HG03354 (cell line): ENCODE results near the gene EML5.

Source experiments
- ATAC-seq: cut with Tn5 transposase; IDR thresholded peaks from one replicate; pipeline ENCODE4 v1.9.1; 2021; ENCODE audit warnings: mild to moderate bottlenecking; ENCODE audit not compliant: unreplicated experiment, poor library complexity, severe bottlenecking

Gene EML5

DNA sequence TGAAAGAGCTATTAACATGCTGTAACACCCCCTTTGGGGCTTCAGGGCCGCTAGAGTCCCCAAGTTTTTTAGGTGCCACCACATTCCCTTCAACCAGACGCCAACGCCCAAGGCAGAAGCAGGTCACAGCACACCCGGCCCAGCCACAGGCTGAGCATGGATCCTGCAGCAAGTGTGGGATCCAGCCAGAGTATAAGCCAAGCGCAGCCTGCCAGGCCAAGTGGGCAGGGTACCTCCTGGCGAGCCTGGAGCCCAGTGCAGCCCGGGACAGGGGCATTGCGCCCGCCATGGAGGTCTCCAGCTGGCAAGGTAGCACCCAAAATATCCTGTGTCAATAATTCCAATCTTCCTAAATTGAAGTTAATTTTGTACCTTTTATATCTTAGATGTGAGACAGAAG, 55.5 kb downstream of the EML5 start:
- no peak for ATAC-seq

DNA sequence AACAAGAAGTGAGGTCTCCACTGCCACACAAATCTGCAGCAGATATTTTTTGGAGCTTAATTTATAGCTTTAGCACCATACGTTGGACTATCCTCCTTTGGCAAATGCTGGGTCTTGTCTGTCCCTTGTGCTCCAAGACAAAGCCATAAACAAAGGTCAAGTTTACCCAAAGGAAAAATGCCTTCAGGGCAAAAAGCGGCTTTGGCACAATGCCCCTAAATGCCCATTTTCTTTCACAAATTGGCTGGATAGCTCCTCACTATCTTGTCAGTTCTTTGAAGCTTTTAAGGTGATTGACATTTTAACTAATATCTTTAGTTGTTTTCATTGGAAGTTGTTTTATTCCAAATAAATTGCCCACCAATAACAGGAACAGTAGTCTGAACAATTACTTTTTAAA, 59.6 kb downstream of the EML5 start:
- ATAC-seq: no peak

DNA sequence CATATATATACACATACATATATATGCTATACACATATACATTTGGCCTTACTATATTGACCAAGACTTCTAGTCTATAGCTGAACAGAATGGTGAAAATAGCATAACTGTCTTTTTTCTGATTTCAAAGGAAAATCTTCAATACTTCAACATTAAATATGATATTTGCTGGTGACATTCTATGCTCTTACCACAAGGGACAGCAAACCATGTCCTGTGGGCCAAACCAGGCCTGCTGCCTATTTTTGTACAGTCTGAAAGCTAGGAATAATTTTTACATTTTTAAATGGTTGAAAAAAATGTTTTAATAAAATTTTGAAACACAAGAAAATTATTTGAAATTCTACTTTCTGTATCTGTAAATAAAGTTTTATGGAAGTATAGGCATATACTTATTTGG, 63.6 kb downstream of the EML5 start:
- no peak for ATAC-seq

GRCh38 chr14:88727057-88727456, 65.7 kb downstream of the EML5 start:
- ATAC-seq: no peak

GRCh38 chr14:88710709-88711108, 82.0 kb downstream of the EML5 start:
- ATAC-seq: no peak

- no peak for ATAC-seq
Measured at GRCh38 chr14:88707088-88707487, 85.7 kb downstream of the EML5 start.

DNA sequence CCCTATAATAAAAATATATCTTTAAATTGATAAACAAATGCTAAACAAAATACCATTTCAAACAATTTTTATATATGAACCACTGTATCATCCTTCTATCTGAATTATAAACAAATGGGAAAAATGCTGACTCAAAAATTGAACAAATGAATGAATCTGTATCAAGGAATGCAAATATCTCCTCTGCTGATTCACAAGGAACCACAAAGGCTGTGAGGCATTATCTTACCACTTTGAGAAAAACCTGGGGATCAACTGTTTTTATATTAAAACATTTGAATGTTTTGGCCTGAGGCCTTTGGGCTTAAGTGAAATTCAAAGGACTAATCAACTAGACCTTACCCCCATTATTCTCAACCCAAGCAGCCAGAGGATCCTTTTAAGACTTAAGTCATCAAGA, 86.3 kb downstream of the EML5 start:
- ATAC-seq: no peak

DNA sequence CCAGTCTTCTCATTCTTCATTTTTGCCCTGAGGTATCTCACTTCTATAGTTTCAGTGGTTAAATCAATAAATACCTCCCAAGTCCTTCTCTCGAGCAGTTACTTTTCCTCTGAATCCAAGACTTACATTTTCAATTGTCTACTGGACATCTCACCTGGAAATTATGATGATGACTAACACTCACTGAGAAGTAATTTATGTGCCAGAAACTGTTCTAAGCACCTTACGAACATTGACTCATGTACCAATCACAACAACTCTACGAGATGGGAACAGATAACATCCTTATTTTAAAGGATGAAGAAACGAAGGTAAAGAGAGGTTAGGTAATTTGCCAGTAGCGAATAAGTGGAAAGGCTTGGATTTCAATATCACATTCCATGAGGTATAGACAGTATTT, 94.1 kb downstream of the EML5 start:
- no peak for ATAC-seq

DNA sequence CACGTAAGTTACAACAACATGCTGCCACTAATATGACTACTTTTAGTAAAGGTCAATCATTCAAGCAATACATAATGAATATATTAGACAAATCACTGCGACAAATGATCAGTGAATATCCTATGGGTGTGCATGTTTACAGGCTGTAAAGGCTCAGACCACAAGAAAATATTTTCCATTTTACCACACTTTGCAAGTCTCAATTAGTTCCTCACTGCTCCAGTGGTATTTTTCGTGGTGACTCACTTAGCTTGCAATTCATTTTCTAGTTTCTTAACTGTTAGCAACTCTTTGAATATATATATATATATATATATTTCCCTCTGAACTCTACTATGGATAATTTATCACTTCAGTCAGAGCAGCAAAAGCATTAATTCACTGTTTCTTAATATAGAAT, 96.9 kb downstream of the EML5 start:
- ATAC-seq: no peak

DNA sequence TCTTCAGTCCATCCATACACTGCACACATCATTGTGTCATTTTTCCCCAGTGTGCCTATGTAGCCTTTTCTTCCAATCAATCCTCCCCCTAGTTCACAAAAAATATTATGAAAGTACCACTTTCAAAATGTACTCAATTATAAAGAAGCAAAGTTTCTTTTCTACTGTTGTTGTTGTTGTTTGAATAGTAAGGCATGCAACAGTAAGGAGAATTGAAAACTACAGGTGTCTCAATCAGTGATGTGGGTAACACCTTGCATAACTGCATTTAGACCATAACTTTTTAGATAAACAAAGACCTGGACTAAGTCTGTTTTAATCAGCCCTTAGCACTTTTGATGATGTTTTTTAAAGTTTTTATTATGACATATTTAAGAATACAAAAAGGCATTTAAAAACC, 104.4 kb downstream of the EML5 start:
- ATAC-seq: no peak

DNA sequence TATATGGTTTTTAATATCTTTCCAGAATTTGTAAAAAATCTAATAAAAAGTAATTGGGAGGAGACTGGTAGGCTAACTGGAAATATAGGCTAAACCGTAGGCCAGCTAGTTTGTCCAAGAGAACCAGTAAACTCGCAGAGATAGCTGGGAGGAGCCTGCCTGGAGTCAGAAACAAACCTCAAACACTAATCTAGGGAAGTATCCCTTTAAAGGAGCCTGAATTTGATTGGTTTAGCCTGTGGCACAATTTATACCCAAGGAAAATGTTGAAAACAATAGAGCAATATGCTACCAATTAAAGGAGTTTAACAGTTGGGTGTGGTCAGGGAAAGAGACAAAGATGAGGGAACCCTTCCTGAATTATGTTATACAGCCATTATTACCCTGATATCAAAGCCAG, 109.6 kb downstream of the EML5 start:
- ATAC-seq: no peak

DNA sequence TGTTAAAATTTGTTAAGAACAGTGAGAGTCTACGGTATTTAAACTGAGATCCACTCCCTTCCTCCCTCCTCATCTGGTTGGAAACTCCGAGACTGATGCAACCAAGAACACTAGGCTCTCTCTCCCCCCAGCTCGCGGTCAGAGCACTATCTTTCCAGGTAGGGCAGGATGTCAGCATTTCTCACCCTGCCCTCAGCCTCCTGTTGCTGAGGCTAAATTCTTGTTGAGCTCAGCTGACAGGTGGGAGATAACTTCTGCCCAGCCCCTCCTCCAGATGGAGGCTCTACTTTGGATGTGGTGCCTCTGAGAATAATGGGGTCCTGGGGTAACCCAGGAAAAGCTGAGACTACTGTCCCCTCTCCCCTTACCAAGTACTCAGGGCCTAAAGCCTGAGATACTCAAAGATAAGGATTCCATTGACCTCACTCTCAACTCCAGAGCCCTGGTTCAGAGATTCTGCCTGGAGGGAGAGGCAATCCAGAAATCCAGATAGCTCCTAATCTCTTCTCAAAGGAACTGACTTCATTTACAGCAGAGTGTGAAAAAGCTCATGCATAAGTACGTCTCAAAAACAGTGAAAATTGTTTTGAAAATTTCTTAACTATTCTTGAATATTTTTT, 110.1 kb downstream of the EML5 start:
- ATAC-seq: no peak

- ATAC-seq: no peak
Measured at GRCh38 chr14:88681755-88682494, 110.8 kb downstream of the EML5 start.

DNA sequence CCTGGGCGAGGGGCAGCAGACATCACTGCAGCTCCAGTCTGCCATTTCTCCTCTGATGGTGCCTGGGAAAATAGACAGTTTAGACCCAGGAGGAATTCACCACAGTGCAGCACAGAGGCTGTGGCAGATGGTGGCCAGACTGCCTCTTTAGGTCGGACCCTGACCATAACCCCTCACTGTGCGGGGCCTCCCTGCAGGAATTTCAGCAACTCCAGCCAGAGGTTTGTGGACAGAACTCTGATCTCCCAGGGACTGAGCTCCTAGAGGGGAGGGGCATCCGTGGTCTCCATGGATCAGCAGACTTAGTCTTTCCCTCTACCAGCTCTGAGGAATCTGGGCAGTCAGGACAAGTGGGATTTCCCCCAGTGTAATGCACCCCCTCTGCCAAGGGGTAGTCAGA, 123.4 kb downstream of the EML5 start:
- ATAC-seq: no peak

DNA sequence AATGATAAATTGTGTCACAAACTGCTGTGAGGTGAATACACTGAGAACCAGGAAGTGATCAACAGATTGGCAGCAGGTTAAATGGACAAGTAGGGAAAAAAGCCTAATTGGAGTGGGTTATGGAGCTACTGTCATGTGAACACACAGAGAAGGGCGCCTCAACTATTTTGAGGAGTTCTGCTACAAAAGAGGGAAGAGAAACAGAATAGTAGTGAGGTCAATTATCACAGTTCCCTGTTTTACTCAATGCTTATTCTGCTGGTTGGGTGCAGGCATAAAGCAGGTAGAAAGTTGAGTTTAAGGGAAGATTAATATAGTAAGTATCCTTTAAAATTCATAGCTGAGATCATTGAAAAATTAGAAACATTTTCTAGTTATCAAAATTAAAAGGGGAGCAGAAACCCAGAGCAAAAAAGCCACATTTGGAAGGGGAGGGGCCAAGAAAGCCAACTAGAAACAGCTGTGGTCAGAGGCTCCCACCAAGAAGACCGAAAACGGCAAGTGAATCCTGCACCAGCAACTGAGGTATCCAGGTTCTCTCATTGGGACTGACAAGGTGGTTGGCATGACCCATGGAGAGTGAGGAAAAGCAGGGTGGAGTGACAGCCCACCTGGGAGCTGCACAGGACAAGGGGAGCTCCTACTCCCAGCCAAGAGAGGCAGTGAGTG, 124.2 kb downstream of the EML5 start:
- ATAC-seq: peak; percentile 29

GRCh38 chr14:88667555-88668273, 125.0 kb downstream of the EML5 start:
- peak; percentile 96 for ATAC-seq

GRCh38 chr14:88660056-88660455, 132.7 kb downstream of the EML5 start:
- no peak for ATAC-seq

GRCh38 chr14:88639221-88639620, 153.5 kb downstream of the EML5 start:
- ATAC-seq: no peak

- ATAC-seq: no peak
Measured at GRCh38 chr14:88632512-88632911, 160.2 kb downstream of the EML5 start.

DNA sequence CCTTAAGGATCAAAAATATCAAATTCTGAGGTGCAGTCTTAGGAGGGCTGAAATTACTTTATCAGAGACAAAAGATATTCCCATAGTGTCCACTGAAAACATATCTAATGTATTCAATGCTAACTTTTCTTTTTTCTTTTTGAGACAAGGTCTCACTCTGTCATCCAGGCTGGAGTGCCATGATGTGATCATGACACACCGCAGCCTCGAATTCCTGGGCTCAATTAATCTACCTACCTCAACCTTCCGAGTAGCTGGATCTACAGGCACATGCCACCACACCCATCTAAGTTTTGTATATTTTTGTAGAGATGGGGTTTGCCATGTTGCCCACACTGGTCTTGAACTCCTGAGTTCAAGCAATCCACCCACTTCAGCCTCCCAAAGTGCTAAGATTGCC, 161.7 kb downstream of the EML5 start:
- ATAC-seq: no peak

DNA sequence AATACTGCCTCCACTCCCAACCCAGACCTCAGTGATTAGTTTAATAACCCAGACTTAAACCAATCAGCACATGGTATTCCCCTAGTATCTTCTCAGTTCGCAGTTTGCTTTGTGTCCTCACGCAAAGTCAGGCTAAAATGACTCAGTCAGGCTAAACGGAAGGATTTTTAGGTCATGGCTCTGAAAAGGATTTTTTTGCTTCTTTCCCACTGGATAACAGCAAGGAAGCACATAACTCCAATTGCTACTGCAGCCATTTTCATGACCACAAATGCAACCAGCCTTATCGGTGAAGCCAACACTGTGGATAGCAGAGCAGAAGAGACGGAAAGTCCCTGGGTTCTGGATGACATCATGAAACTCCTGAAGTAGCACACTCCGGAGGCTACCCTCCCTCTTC, 162.2 kb downstream of the EML5 start:
- ATAC-seq: no peak
